Activated CD4-positive, CD25-positive, alpha-beta regulatory T cell treated with anti-CD3 and anti-CD28 coated beads, Interleukin-2, amount 50 U/mL, for 24 hours (primary cell): ENCODE results near the gene QKI.

Source experiments
- ATAC-seq, 2 donors: fragments of 150-1000 bp; cut with Tn5 transposase; one replicate each; pipeline ENCODE4 v1.10.0; 2021; ENCODE audit warnings: mild to moderate bottlenecking in 1 of 2, moderate library complexity in 1 of 2

Gene QKI

GRCh38 chr6:163392533-163392932 lies 22.0 kb upstream of the QKI start:
- ATAC-seq, result no peak

GRCh38 chr6:163393923-163394322 lies 20.6 kb upstream of the QKI start:
- no peak for ATAC-seq

- ATAC-seq, result no peak
Observed at GRCh38 chr6:163394659-163395058, 19.9 kb upstream of the QKI start.

- no peak for ATAC-seq
Observed at GRCh38 chr6:163395122-163395830, 19.2 kb upstream of the QKI start.

- no peak for ATAC-seq
Observed at GRCh38 chr6:163395831-163396185, 18.7 kb upstream of the QKI start.

GRCh38 chr6:163397326-163397725 lies 17.2 kb upstream of the QKI start:
- no peak for ATAC-seq

- no peak for ATAC-seq
Observed at GRCh38 chr6:163398115-163398514, 16.4 kb upstream of the QKI start.

- ATAC-seq, result no peak
Observed at GRCh38 chr6:163398815-163399214, 15.7 kb upstream of the QKI start.

GRCh38 chr6:163400509-163400908 lies 14.0 kb upstream of the QKI start:
- no peak for ATAC-seq

GRCh38 chr6:163401039-163401885 lies 13.3 kb upstream of the QKI start:
- no peak for ATAC-seq

GRCh38 chr6:163402616-163403015 lies 11.9 kb upstream of the QKI start:
- ATAC-seq, result no peak

GRCh38 chr6:163404825-163405265 lies 9.7 kb upstream of the QKI start:
- ATAC-seq, result no peak

GRCh38 chr6:163405412-163406309 lies 8.9 kb upstream of the QKI start:
- peak; percentile 52 to 58 for ATAC-seq

GRCh38 chr6:163406366-163406765 lies 8.2 kb upstream of the QKI start:
- no peak for ATAC-seq

- no peak for ATAC-seq
Observed at GRCh38 chr6:163406830-163407229, 7.7 kb upstream of the QKI start.

GRCh38 chr6:163408352-163408991 lies 6.0 kb upstream of the QKI start:
- ATAC-seq, result no peak

GRCh38 chr6:163409712-163410111 lies 4.8 kb upstream of the QKI start:
- ATAC-seq, result no peak

GRCh38 chr6:163412341-163412740 lies 2.2 kb upstream of the QKI start:
- no peak for ATAC-seq

- ATAC-seq, result no peak
Observed at GRCh38 chr6:163412801-163413344, 1.6 kb upstream of the QKI start.

- peak; percentile 59 to 63 for ATAC-seq
Observed at GRCh38 chr6:163413345-163414116, 987 bp upstream of the QKI start.

GRCh38 chr6:163414946-163415619 lies 565 bp downstream of the QKI start:
- peak; percentile 29 to 36 for ATAC-seq
